ENCODE results near the gene ATP2C2. TPM values are rescaled to one million over a fixed set of nuclear protein-coding genes. Genes with fewer than 3 reads are reported as not detected.

Gene ATP2C2
- total RNA-seq, 1 donor from 2014 or later: not detected

GRCh38 chr16:84458606-84459532, 90.5 kb downstream of the ATP2C2 start:
- no peaks in the 10 kb centered on the region for H3K4me1 ChIP-seq (ENCODE audit: control insufficient read depth in 3 of 3, insufficient read depth in 3 of 3, low read length in 3 of 3)

GRCh38 chr16:84459533-84459894, 91.2 kb downstream of the ATP2C2 start:
- no peaks in the 10 kb centered on the region for H3K27me3 ChIP-seq (ENCODE audit: control insufficient read depth in 3 of 3, insufficient read depth in 3 of 3, low read length in 3 of 3)
- no peak overlapping the region for H3K27ac ChIP-seq (ENCODE audit: low read depth, low read length)
- H3K9me3 ChIP-seq (ENCODE audit: control insufficient read depth in 3 of 3, low read length in 3 of 3): no peaks in the 10 kb centered on the region
- no peak overlapping the region for H3K4me3 ChIP-seq (ENCODE audit: low read length in 3 of 3)
- no peak overlapping the region for H3K9ac ChIP-seq (ENCODE audit: low read depth in 1 of 3, low read length in 3 of 3)
- peaks cover 0 to 3% (median 0%) of the 10 kb centered on the region in 3 donors for H3K36me3 ChIP-seq (ENCODE audit: control insufficient read depth in 3 of 3, insufficient read depth in 3 of 3, low read length in 3 of 3)
- no peaks in the 10 kb centered on the region for H3K4me1 ChIP-seq (ENCODE audit: control insufficient read depth in 3 of 3, insufficient read depth in 3 of 3, low read length in 3 of 3)

More at GRCh38 chr16:84458606-84459532, 90.5 kb downstream of the ATP2C2 start:
- Histone ChIP-seq H3K36me3 (ENCODE audit: control insufficient read depth in 3 of 3, insufficient read depth in 3 of 3, low read length in 3 of 3) (peaks cover 0 to 3% (median 0%) of the 10 kb centered on the region in 3 donors), H3K4me3 (ENCODE audit: low read length in 3 of 3) (no peak overlapping the region), H3K9me3 (ENCODE audit: control insufficient read depth in 3 of 3, low read length in 3 of 3) (no peaks in the 10 kb centered on the region), H3K9ac (ENCODE audit: low read depth in 1 of 3, low read length in 3 of 3) (no peak overlapping the region), H3K27me3 (ENCODE audit: control insufficient read depth in 3 of 3, insufficient read depth in 3 of 3, low read length in 3 of 3) (no peaks in the 10 kb centered on the region), H3K27ac (ENCODE audit: low read depth, low read length) (no peak overlapping the region)

GRCh38 chr16:84459941-84460405, 91.6 kb downstream of the ATP2C2 start:
- Histone ChIP-seq H3K9me3 (ENCODE audit: control insufficient read depth in 3 of 3, low read length in 3 of 3) (no peaks in the 10 kb centered on the region), H3K27me3 (ENCODE audit: control insufficient read depth in 3 of 3, insufficient read depth in 3 of 3, low read length in 3 of 3) (no peaks in the 10 kb centered on the region), H3K27ac (ENCODE audit: low read depth, low read length) (no peak overlapping the region), H3K4me1 (ENCODE audit: control insufficient read depth in 3 of 3, insufficient read depth in 3 of 3, low read length in 3 of 3) (no peaks in the 10 kb centered on the region), H3K9ac (ENCODE audit: low read depth in 1 of 3, low read length in 3 of 3) (no peak overlapping the region), H3K4me3 (ENCODE audit: low read length in 3 of 3) (no peak overlapping the region), H3K36me3 (ENCODE audit: control insufficient read depth in 3 of 3, insufficient read depth in 3 of 3, low read length in 3 of 3) (peaks cover 0 to 3% (median 0%) of the 10 kb centered on the region in 3 donors)

- no peaks in the 10 kb centered on the region for H3K4me1 ChIP-seq (ENCODE audit: control insufficient read depth in 3 of 3, insufficient read depth in 3 of 3, low read length in 3 of 3)
Measured at GRCh38 chr16:84460406-84461028, 92.2 kb downstream of the ATP2C2 start.

GRCh38 chr16:84461029-84461412, 92.7 kb downstream of the ATP2C2 start:
- Histone ChIP-seq H3K4me3 (ENCODE audit: low read length in 3 of 3) (no peak overlapping the region), H3K27me3 (ENCODE audit: control insufficient read depth in 3 of 3, insufficient read depth in 3 of 3, low read length in 3 of 3) (no peaks in the 10 kb centered on the region), H3K9ac (ENCODE audit: low read depth in 1 of 3, low read length in 3 of 3) (no peak overlapping the region), H3K4me1 (ENCODE audit: control insufficient read depth in 3 of 3, insufficient read depth in 3 of 3, low read length in 3 of 3) (no peaks in the 10 kb centered on the region), H3K36me3 (ENCODE audit: control insufficient read depth in 3 of 3, insufficient read depth in 3 of 3, low read length in 3 of 3) (peaks cover 0 to 3% (median 0%) of the 10 kb centered on the region in 3 donors), H3K27ac (ENCODE audit: low read depth, low read length) (no peak overlapping the region), H3K9me3 (ENCODE audit: control insufficient read depth in 3 of 3, low read length in 3 of 3) (no peaks in the 10 kb centered on the region)

More at GRCh38 chr16:84460406-84461028, 92.2 kb downstream of the ATP2C2 start:
- Histone ChIP-seq H3K27me3 (ENCODE audit: control insufficient read depth in 3 of 3, insufficient read depth in 3 of 3, low read length in 3 of 3) (no peaks in the 10 kb centered on the region), H3K4me3 (ENCODE audit: low read length in 3 of 3) (no peak overlapping the region), H3K9ac (ENCODE audit: low read depth in 1 of 3, low read length in 3 of 3) (no peak overlapping the region), H3K9me3 (ENCODE audit: control insufficient read depth in 3 of 3, low read length in 3 of 3) (no peaks in the 10 kb centered on the region), H3K27ac (ENCODE audit: low read depth, low read length) (no peak overlapping the region), H3K36me3 (ENCODE audit: control insufficient read depth in 3 of 3, insufficient read depth in 3 of 3, low read length in 3 of 3) (peaks cover 0 to 3% (median 0%) of the 10 kb centered on the region in 3 donors)

GRCh38 chr16:84461413-84462295, 93.3 kb downstream of the ATP2C2 start:
- Histone ChIP-seq H3K36me3 (ENCODE audit: control insufficient read depth in 3 of 3, insufficient read depth in 3 of 3, low read length in 3 of 3) (peaks cover 0 to 3% (median 0%) of the 10 kb centered on the region in 3 donors), H3K9me3 (ENCODE audit: control insufficient read depth in 3 of 3, low read length in 3 of 3) (peaks cover 0 to 4% (median 0%) of the 10 kb centered on the region in 3 donors), H3K9ac (ENCODE audit: low read depth in 1 of 3, low read length in 3 of 3) (no peak overlapping the region), H3K27ac (ENCODE audit: low read depth, low read length) (no peak overlapping the region), H3K4me1 (ENCODE audit: control insufficient read depth in 3 of 3, insufficient read depth in 3 of 3, low read length in 3 of 3) (no peaks in the 10 kb centered on the region), H3K4me3 (ENCODE audit: low read length in 3 of 3) (no peak overlapping the region), H3K27me3 (ENCODE audit: control insufficient read depth in 3 of 3, insufficient read depth in 3 of 3, low read length in 3 of 3) (no peaks in the 10 kb centered on the region)

GRCh38 chr16:84462296-84463210, 94.2 kb downstream of the ATP2C2 start:
- Histone ChIP-seq H3K36me3 (ENCODE audit: control insufficient read depth in 3 of 3, insufficient read depth in 3 of 3, low read length in 3 of 3) (peaks cover 0 to 7% (median 6%) of the 10 kb centered on the region in 3 donors), H3K4me1 (ENCODE audit: control insufficient read depth in 3 of 3, insufficient read depth in 3 of 3, low read length in 3 of 3) (no peaks in the 10 kb centered on the region), H3K27me3 (ENCODE audit: control insufficient read depth in 3 of 3, insufficient read depth in 3 of 3, low read length in 3 of 3) (no peaks in the 10 kb centered on the region), H3K27ac (ENCODE audit: low read depth, low read length) (no peak overlapping the region), H3K9ac (ENCODE audit: low read depth in 1 of 3, low read length in 3 of 3) (no peak overlapping the region), H3K9me3 (ENCODE audit: control insufficient read depth in 3 of 3, low read length in 3 of 3) (peaks cover 0 to 5% (median 0%) of the 10 kb centered on the region in 3 donors), H3K4me3 (ENCODE audit: low read length in 3 of 3) (no peak overlapping the region)

- H3K4me1 ChIP-seq (ENCODE audit: control insufficient read depth in 3 of 3, insufficient read depth in 3 of 3, low read length in 3 of 3): no peaks in the 10 kb centered on the region
- H3K27ac ChIP-seq (ENCODE audit: low read depth, low read length): no peak overlapping the region
- H3K27me3 ChIP-seq (ENCODE audit: control insufficient read depth in 3 of 3, insufficient read depth in 3 of 3, low read length in 3 of 3): no peaks in the 10 kb centered on the region
Measured at GRCh38 chr16:84463221-84463620, 94.9 kb downstream of the ATP2C2 start.

GRCh38 chr16:84464116-84464515, 95.8 kb downstream of the ATP2C2 start:
- H3K4me3 ChIP-seq (ENCODE audit: low read length in 3 of 3): no peak overlapping the region
- no peak overlapping the region for H3K9ac ChIP-seq (ENCODE audit: low read depth in 1 of 3, low read length in 3 of 3)
- H3K36me3 ChIP-seq (ENCODE audit: control insufficient read depth in 3 of 3, insufficient read depth in 3 of 3, low read length in 3 of 3): peaks cover 4 to 9% (median 8%) of the 10 kb centered on the region in 3 donors
- no peak overlapping the region for H3K27ac ChIP-seq (ENCODE audit: low read depth, low read length)
- no peaks in the 10 kb centered on the region for H3K4me1 ChIP-seq (ENCODE audit: control insufficient read depth in 3 of 3, insufficient read depth in 3 of 3, low read length in 3 of 3)
- H3K27me3 ChIP-seq (ENCODE audit: control insufficient read depth in 3 of 3, insufficient read depth in 3 of 3, low read length in 3 of 3): no peaks in the 10 kb centered on the region
- peaks cover 0 to 5% (median 0%) of the 10 kb centered on the region in 3 donors for H3K9me3 ChIP-seq (ENCODE audit: control insufficient read depth in 3 of 3, low read length in 3 of 3)

More at GRCh38 chr16:84463221-84463620, 94.9 kb downstream of the ATP2C2 start:
- H3K9me3 ChIP-seq (ENCODE audit: control insufficient read depth in 3 of 3, low read length in 3 of 3): peaks cover 0 to 5% (median 0%) of the 10 kb centered on the region in 3 donors
- H3K4me3 ChIP-seq (ENCODE audit: low read length in 3 of 3): no peak overlapping the region
- peaks cover 4 to 9% (median 8%) of the 10 kb centered on the region in 3 donors for H3K36me3 ChIP-seq (ENCODE audit: control insufficient read depth in 3 of 3, insufficient read depth in 3 of 3, low read length in 3 of 3)
- H3K9ac ChIP-seq (ENCODE audit: low read depth in 1 of 3, low read length in 3 of 3): no peak overlapping the region
